HepG2 (cell line): ENCODE data around the gene KLF3. TPM values are rescaled to one million over a fixed set of nuclear protein-coding genes. Genes with fewer than 3 reads are reported as not detected.
A peak's percentile ranks its signal among the peaks of the same experiment; 100 is the strongest.

ENCODE experiments used
- BRCA1 ChIP-seq: sonication (generic); formaldehyde crosslinking; IDR thresholded peaks from 2 replicates; pipeline ENCODE4 v1.4.0; 2020; ENCODE audit warnings: missing genetic modification reagents
- CHD4 ChIP-seq: fragments of 200-600 bp; sonication (generic); IDR thresholded peaks from 2 replicates; pipeline ENCODE4 v1.7.0; 2017; ENCODE audit warnings: mild to moderate bottlenecking, low read length, borderline replicate concordance
- DNMT1 ChIP-seq: sonication (generic); formaldehyde crosslinking; IDR thresholded peaks from 2 replicates; pipeline ENCODE4 v1.5.1; 2020; ENCODE audit warnings: mild to moderate bottlenecking, missing genetic modification reagents
- ELF1 ChIP-seq: sonication (generic); formaldehyde crosslinking; IDR thresholded peaks from 2 replicates; pipeline ENCODE4 v1.4.0; 2020; ENCODE audit warnings: missing genetic modification reagents
- FOSL2 ChIP-seq: sonication (generic); formaldehyde crosslinking; IDR thresholded peaks from 2 replicates; pipeline ENCODE4 v1.4.0; 2020; ENCODE audit warnings: missing genetic modification reagents
- GMEB1 ChIP-seq: sonication (generic); formaldehyde crosslinking; IDR thresholded peaks from 2 replicates; pipeline ENCODE4 v1.5.1; 2020; ENCODE audit warnings: missing genetic modification reagents, mild to moderate bottlenecking, borderline replicate concordance
- KLF13 ChIP-seq: sonication (generic); formaldehyde crosslinking; IDR thresholded peaks from 2 replicates; pipeline ENCODE4 v1.4.0; 2020; ENCODE audit warnings: mild to moderate bottlenecking, missing genetic modification reagents
- MXD1 ChIP-seq: sonication (generic); formaldehyde crosslinking; IDR thresholded peaks from 2 replicates; pipeline ENCODE4 v1.4.0; 2020; ENCODE audit warnings: mild to moderate bottlenecking, missing genetic modification reagents
- MZF1 ChIP-seq: sonication (generic); formaldehyde crosslinking; IDR thresholded peaks from 2 replicates; pipeline ENCODE4 v1.8.1; 2023; ENCODE audit warnings: mild to moderate bottlenecking, missing genetic modification reagents, borderline replicate concordance
- NCOA2 ChIP-seq: sonication (generic); formaldehyde crosslinking; IDR thresholded peaks from 2 replicates; pipeline ENCODE4 v1.8.0; 2022; ENCODE audit warnings: inconsistent platforms
- NFATC3 ChIP-seq: sonication (generic); formaldehyde crosslinking; IDR thresholded peaks from 2 replicates; pipeline ENCODE4 v1.5.1; 2020; ENCODE audit warnings: mild to moderate bottlenecking, missing genetic modification reagents
- RAD21 ChIP-seq: fragments of 450-650 bp; formaldehyde crosslinking; IDR thresholded peaks from 2 replicates; pipeline ENCODE4 v1.5.0; 2020; ENCODE audit warnings: mild to moderate bottlenecking
- SNAPC5 ChIP-seq: sonication (generic); formaldehyde crosslinking; IDR thresholded peaks from 2 replicates; pipeline ENCODE4 v1.8.1; 2023; ENCODE audit warnings: mild to moderate bottlenecking, missing genetic modification reagents, borderline replicate concordance
- SP1 ChIP-seq, 2 experiments: fragments of 450-650 bp in 1 of 2; sonication (generic) in 1 of 2; formaldehyde crosslinking in 1 of 2; IDR thresholded peaks; 2 replicates each; pipeline versions ENCODE4 v1.4.0 to v1.6.1; 2016 to 2020; ENCODE audit warnings: missing genetic modification reagents in 1 of 2
- SP2 ChIP-seq: sonication (generic); formaldehyde crosslinking; IDR thresholded peaks from 2 replicates; pipeline ENCODE4 v1.5.1; 2020; ENCODE audit warnings: mild to moderate bottlenecking, missing genetic modification reagents
- ZBTB44 ChIP-seq: sonication (generic); formaldehyde crosslinking; IDR thresholded peaks from 2 replicates; pipeline ENCODE4 v1.4.0; 2020; ENCODE audit warnings: missing genetic modification reagents
- ZMYM3 ChIP-seq: sonication (generic); formaldehyde crosslinking; IDR thresholded peaks from 2 replicates; pipeline ENCODE4 v1.5.1; 2020; ENCODE audit warnings: mild to moderate bottlenecking, missing genetic modification reagents
- ZNF256 ChIP-seq: sonication (generic); formaldehyde crosslinking; conservative IDR thresholded peaks from 2 replicates; pipeline ENCODE4 v1.4.0; 2020; ENCODE audit warnings: missing genetic modification reagents
- ZNF34 ChIP-seq: sonication (generic); formaldehyde crosslinking; IDR thresholded peaks from 2 replicates; pipeline ENCODE4 v1.4.0; 2020; ENCODE audit warnings: mild to moderate bottlenecking, missing genetic modification reagents, borderline replicate concordance
- ZNF652 ChIP-seq: IDR thresholded peaks from 2 replicates; pipeline ENCODE4 v1.6.1; 2016; ENCODE audit warnings: low read depth, borderline replicate concordance
- ZNF691 ChIP-seq: sonication (generic); formaldehyde crosslinking; IDR thresholded peaks from 2 replicates; pipeline ENCODE4 v1.4.0; 2020; ENCODE audit warnings: missing genetic modification reagents, low read depth, mild to moderate bottlenecking, borderline replicate concordance
- ZNF704 ChIP-seq: sonication (generic); formaldehyde crosslinking; IDR thresholded peaks from 2 replicates; pipeline ENCODE4 v1.8.1; 2023; ENCODE audit warnings: mild to moderate bottlenecking, inconsistent platforms, moderate library complexity, missing genetic modification reagents, borderline replicate concordance
- ZNF724P ChIP-seq: sonication (generic); formaldehyde crosslinking; IDR thresholded peaks from 2 replicates; pipeline ENCODE4 v1.8.0; 2022; ENCODE audit warnings: missing genetic modification reagents, borderline replicate concordance
- ZNF782 ChIP-seq: sonication (generic); formaldehyde crosslinking; IDR thresholded peaks from 2 replicates; pipeline ENCODE4 v1.4.0; 2020; ENCODE audit warnings: missing genetic modification reagents, mild to moderate bottlenecking, borderline replicate concordance
- polyA plus RNA-seq, 8 experiments: library from polyadenylated mRNA; depleted of rRNA in 3 of 8; stranded (reverse) in 7 of 8; unstranded in 1 of 8; fragments of >200 nt; fragmentation: Illumina TruSeq in 4 of 8; extraction: Trizol in 4 of 8; gene quantifications; 2 replicates each; pipeline versions ENCODE4 v1.2.1 to v1.2.3, GENCODE V29; 2011 to 2016; ENCODE audit warnings: low read depth in 4 of 8, missing spikeins in 1 of 8, mixed read lengths in 1 of 8; ENCODE audit not compliant: insufficient read depth in 1 of 8
- total RNA-seq, 5 experiments: library from RNA; depleted of rRNA; stranded (reverse); fragments of >200 nt; fragmentation: Illumina TruSeq; extraction: Trizol; gene quantifications; 2 replicates each; pipeline ENCODE4 v1.2.3, GENCODE V29; 2016; ENCODE audit warnings: low read depth in 1 of 5

KLF3 gene
- total and polyA plus RNA-seq, 2 of the 13 experiments (the other 11 are each of a cell fraction or from before 2014, with no cell fraction given), result 29.1 to 37.8 TPM

GRCh38 chr4:38730830-38731646 is 67.0 kb downstream of the KLF3 start (continued):
- TF ChIP-seq MXD1 (peak; percentile 55; the same call in 1 of the 2 replicates), CHD4 (no peak), ZNF34 (CRISPR knock-in tag) (no peak), SP2 (CRISPR knock-in tag) (no peak), RAD21 (CRISPR knock-in tag) (peak; percentile 89), SNAPC5 (CRISPR knock-in tag) (no peak), ZNF724P (CRISPR knock-in tag) (no peak), MZF1 (CRISPR knock-in tag) (no peak), BRCA1 (CRISPR knock-in tag) (0 out of 2 replicates have a peak, but pooled peaks have one; percentile 47), NCOA2 (CRISPR knock-in tag) (peak; percentile 10; the same call in 1 of the 2 replicates), ZBTB44 (CRISPR knock-in tag) (no peak), ELF1 (no peak), ZNF782 (CRISPR knock-in tag) (0 out of 2 replicates have a peak, but pooled peaks have one; percentile 18), ZNF256 (CRISPR knock-in tag) (no peak), SP1 (IDR thresholded peaks at IDR 0.05) (no peak), SP1 (CRISPR knock-in tag; IDR thresholded peaks at IDR 0.05) (no peak), DNMT1 (CRISPR knock-in tag) (no peak), ZNF691 (CRISPR knock-in tag) (no peak), ZNF704 (CRISPR knock-in tag) (no peak), KLF13 (CRISPR knock-in tag) (no peak), GMEB1 (CRISPR knock-in tag) (peak; percentile 31; the same call in 1 of the 2 replicates), ZNF652 (no peak), FOSL2 (CRISPR knock-in tag) (no peak), NFATC3 (CRISPR knock-in tag) (no peak), ZMYM3 (CRISPR knock-in tag) (no peak; the same call in 1 of the 2 replicates)
